Thyroid gland (tissue), 4 donors: ENCODE results near the gene POLR1A. TPM values are rescaled to one million over a fixed set of nuclear protein-coding genes. Genes with fewer than 3 reads are reported as not detected.

Experiments
- DNase-seq, 2 donors: peaks; one replicate each; pipeline ENCODE4 v3.0.0-alpha.2; 2019
- H3K27ac ChIP-seq, 3 donors: fragments of 200-600 bp; sonication (generic); 1 replicate in 2 of 3; 2 replicates in 1 of 3; pipeline ENCODE4 v1.5.1; 2016 to 2019; ENCODE audit warnings: mild to moderate bottlenecking in 1 of 3, moderate library complexity in 1 of 3
- H3K27me3 ChIP-seq: fragments of 200-600 bp; sonication (generic); one replicate; pipeline ENCODE4 v1.5.1; 2019
- H3K36me3 ChIP-seq, 2 donors: fragments of 200-600 bp; sonication (generic); one replicate each; pipeline ENCODE4 v1.5.1; 2016 to 2019
- H3K4me1 ChIP-seq, 2 donors: fragments of 200-600 bp; sonication (generic); one replicate each; pipeline ENCODE4 v1.5.1; 2017 to 2019
- H3K4me3 ChIP-seq, 3 donors: fragments of 200-600 bp; sonication (generic); replicated peaks in 1 of 3; 1 replicate in 2 of 3; 2 replicates in 1 of 3; pipeline ENCODE4 v1.5.1; 2016; ENCODE audit warnings: mild to moderate bottlenecking in 1 of 3
- H3K9me3 ChIP-seq: fragments of 200-600 bp; sonication (generic); one replicate; pipeline ENCODE4 v1.5.1; 2017
- POLR2A ChIP-seq, 2 donors: fragments of 450-650 bp; IDR thresholded peaks; one replicate each; pipeline ENCODE4 v1.6.1; 2017; ENCODE audit warnings: antibody characterized with exemption in 2 of 2, mild to moderate bottlenecking in 2 of 2, moderate library complexity in 1 of 2
- WGBS, 2 donors: methylation state at CpG; one replicate each; pipeline ENCODE4 v1.1.5; 2017; 5-methylcytosine and 5-hydroxymethylcytosine counted together
- intact Hi-C: fragments of 100-400 bp; cut with DNase I; formaldehyde crosslinking; loops from one replicate; pipeline ENCODE4 v1.15.1; 2023
- total RNA-seq, 4 donors: library from RNA; depleted of rRNA; stranded (reverse); fragments of >200 nt; gene quantifications; one replicate each; pipeline ENCODE4 v1.2.3, GENCODE V29; 2016
- TF ChIP-seq, protein P1 (sequence below), 6 experiments: fragments of 200-600 bp in 3 of 6; fragments of 450-650 bp in 3 of 6; sonication (generic) in 3 of 6; IDR thresholded peaks; one replicate each; pipeline ENCODE4 v1.5.1; 2016 to 2019; ENCODE audit warnings: antibody characterized with exemption in 6 of 6, mild to moderate bottlenecking in 2 of 6, inconsistent platforms in 1 of 6, moderate library complexity in 1 of 6

The POLR1A gene
- total RNA-seq, 4 donors from 2014 or later: 13.5 to 32.6 (median 24.1) TPM

DNA sequence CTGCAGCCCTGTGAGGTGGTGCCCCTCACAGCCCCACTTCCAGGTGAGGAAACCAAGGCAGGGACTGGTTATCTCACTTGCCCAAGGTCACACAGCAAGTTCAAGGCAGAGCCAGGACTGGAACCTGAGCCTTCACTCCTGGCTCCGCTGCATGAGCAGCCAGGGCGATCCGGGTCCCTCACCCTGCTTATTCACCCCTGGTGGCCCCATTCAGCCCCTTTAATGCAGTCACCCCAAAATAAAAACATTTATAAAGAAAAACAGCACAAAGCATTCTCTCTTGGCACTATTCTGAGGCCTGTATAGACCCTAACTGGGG is 57.3 kb downstream of the POLR1A start:
- peaks cover 0 to 10% of the 10 kb centered on the region in 2 donors for H3K4me1 ChIP-seq
- intact Hi-C loops: no loop called here
- TF ChIP-seq POLR2A (IDR thresholded peaks at IDR 0.05): no peak
- TF ChIP-seq, protein P1, sequence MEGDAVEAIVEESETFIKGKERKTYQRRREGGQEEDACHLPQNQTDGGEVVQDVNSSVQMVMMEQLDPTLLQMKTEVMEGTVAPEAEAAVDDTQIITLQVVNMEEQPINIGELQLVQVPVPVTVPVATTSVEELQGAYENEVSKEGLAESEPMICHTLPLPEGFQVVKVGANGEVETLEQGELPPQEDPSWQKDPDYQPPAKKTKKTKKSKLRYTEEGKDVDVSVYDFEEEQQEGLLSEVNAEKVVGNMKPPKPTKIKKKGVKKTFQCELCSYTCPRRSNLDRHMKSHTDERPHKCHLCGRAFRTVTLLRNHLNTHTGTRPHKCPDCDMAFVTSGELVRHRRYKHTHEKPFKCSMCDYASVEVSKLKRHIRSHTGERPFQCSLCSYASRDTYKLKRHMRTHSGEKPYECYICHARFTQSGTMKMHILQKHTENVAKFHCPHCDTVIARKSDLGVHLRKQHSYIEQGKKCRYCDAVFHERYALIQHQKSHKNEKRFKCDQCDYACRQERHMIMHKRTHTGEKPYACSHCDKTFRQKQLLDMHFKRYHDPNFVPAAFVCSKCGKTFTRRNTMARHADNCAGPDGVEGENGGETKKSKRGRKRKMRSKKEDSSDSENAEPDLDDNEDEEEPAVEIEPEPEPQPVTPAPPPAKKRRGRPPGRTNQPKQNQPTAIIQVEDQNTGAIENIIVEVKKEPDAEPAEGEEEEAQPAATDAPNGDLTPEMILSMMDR (IDR thresholded peaks at IDR 0.05): no peak
- no peak for DNase-seq
- H3K27me3 ChIP-seq: no peaks in the 10 kb centered on the region
- no peak overlapping the region for H3K4me3 ChIP-seq
- 96 to 98% methylated on average over 3 of the region's 3 CpGs for WGBS, 2 donors
- no peaks in the 10 kb centered on the region for H3K9me3 ChIP-seq
- H3K36me3 ChIP-seq: peaks cover 11 to 36% of the 10 kb centered on the region in 2 donors
- no peak overlapping the region for H3K27ac ChIP-seq

DNA sequence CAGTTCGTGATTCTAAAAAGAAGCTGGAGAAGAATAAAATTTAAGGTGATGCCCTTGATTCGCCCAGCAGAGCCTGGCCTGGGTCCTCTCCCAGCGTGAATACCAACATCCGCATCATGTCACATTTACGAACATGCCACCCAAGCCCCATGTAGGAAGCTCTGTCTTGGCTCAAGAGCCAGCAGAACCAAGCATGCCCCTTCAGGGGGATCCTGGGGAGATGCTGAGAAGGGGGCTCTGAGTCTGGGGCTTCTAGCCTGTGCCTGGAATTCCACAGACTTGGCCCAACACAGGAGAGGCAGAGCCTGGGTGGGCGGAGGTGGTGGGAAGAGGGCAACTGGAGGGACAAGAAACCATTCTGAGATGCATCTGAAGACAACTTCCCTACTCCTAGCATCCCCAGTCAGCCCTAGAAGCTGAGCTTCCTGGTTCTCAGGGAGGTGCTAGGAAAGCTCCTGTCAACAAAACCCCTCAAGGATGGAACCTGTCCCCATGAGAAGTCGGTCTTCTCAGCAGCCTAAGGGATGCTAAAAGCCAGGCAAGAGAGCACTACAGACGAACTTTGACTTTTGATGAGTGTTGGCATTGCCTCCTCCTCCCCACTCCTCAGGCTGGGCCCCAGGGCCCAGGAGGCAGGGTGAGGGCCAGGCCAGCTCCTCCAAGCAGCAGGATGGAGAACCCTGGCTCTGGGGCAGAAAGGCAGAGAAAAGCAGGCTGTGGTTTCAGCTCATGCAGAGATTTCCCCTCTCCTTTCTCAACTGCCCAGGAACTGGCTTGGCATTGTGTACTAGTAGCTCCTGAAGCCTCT is 57.9 kb downstream of the POLR1A start:
- Histone ChIP-seq H3K4me1 (peaks cover under 1 to 11% of the 10 kb centered on the region in 2 donors), H3K4me3 (no peak overlapping the region), H3K36me3 (peaks cover 10 to 34% of the 10 kb centered on the region in 2 donors), H3K27ac (no peak overlapping the region), H3K27me3 (no peaks in the 10 kb centered on the region), H3K9me3 (no peaks in the 10 kb centered on the region)
- no peak for TF ChIP-seq POLR2A (IDR thresholded peaks at IDR 0.05)
- TF ChIP-seq, protein P1 (IDR thresholded peaks at IDR 0.05): no peak
- 94 to 95% methylated on average over 8 of the region's 8 CpGs for WGBS, 2 donors
- DNase-seq: no peak
- intact Hi-C loops: no loop called here

DNA sequence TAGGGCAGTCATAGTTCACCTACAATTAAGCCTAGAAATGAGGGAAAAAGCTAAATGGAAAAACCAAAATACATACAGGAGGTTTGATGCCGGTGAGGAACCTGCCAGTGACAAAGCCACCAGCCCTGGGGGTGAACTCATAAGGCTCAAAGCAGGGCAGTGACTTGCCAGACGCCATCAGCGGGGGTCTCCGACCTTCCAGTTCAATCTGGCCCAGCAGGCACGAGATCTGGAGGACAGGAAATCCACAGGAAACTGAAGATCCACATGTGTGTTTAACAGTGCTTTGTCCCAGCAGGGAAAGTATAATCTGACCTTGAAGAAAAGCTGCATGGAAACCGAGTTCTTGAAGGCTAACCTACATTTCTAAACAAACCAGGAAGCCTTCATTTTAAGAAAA is 60.1 kb downstream of the POLR1A start:
- intact Hi-C loops: no loop called here
- peak overlapping the region in 1 of 3 donors; percentile 80 for H3K27ac ChIP-seq
- no peaks in the 10 kb centered on the region for H3K27me3 ChIP-seq
- H3K4me3 ChIP-seq: no peak overlapping the region
- 83 to 86% methylated on average over 6 of the region's 6 CpGs for WGBS, 2 donors
- no peak for DNase-seq
- H3K4me1 ChIP-seq: peaks cover 8 to 25% of the 10 kb centered on the region in 2 donors
- no peaks in the 10 kb centered on the region for H3K9me3 ChIP-seq
- no peak for TF ChIP-seq POLR2A (IDR thresholded peaks at IDR 0.05)
- TF ChIP-seq, protein P1 (IDR thresholded peaks at IDR 0.05): no peak
- peaks cover 0 to 20% of the 10 kb centered on the region in 2 donors for H3K36me3 ChIP-seq

DNA sequence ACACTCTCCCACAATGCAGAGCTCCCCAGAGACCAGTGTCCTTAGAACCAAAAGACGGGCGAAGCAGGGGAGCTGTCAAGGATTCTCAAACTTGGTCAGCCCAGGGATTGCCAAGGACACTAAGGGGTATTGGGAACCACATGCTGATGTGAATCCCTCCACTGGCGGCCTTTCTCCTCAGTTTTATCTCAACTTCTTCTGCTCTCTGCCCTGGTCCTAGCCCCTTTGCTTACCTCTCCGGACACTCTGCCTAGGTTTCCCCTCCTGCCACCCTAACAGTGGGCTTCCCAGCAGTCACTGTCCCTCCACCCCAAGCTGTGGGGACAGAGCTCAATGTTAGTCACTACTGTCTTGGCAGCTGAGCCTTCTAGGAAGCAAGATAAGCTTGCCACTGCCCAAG is 61.1 kb downstream of the POLR1A start:
- DNase-seq: no peak
- WGBS, 2 donors: 96 to 100% methylated on average over 4 of the region's 4 CpGs
- Histone ChIP-seq H3K27me3 (no peaks in the 10 kb centered on the region), H3K9me3 (no peaks in the 10 kb centered on the region), H3K4me3 (no peak overlapping the region), H3K4me1 (peaks cover 8 to 30% of the 10 kb centered on the region in 2 donors), H3K36me3 (peaks cover 0 to 20% of the 10 kb centered on the region in 2 donors), H3K27ac (peak overlapping the region in 1 of 3 donors; percentile 80)
- TF ChIP-seq, protein P1 (IDR thresholded peaks at IDR 0.05): no peak
- TF ChIP-seq POLR2A (IDR thresholded peaks at IDR 0.05): no peak
- intact Hi-C loops: no loop called here

DNA sequence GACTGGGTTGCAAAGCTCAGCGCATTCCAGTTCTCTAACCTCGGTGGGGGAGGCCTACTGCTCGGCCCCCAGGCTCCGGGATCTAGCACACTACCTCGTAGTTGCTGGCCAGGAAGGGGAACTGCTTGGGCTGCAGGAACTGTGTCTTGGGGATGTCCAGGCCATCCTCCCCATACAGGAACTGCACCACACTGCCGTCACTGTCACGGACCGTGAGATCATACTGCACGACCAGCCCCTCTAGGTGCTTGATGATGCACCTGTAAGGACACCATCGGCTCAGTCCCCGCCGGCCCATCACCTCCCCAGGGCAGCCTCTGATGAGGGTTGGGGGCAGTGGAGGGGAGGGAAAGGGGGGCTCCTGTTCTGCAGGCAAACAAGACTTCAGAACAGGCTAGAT is 61.6 kb downstream of the POLR1A start:
- Histone ChIP-seq H3K9me3 (no peaks in the 10 kb centered on the region), H3K4me3 (no peak overlapping the region), H3K27me3 (no peaks in the 10 kb centered on the region), H3K4me1 (peaks cover 9 to 33% of the 10 kb centered on the region in 2 donors), H3K36me3 (peaks cover 0 to 20% of the 10 kb centered on the region in 2 donors), H3K27ac (peak overlapping the region in 1 of 3 donors; percentile 80)
- TF ChIP-seq, protein P1 (IDR thresholded peaks at IDR 0.05): no peak
- no peak for TF ChIP-seq POLR2A (IDR thresholded peaks at IDR 0.05)
- WGBS, 2 donors: 75 to 82% methylated on average over 2 to 6 of the region's 12 CpGs
- DNase-seq: no peak
- intact Hi-C loops: no loop called here
